SW480 (cell line): Measurements from ENCODE around the gene UBA5.
"Not testable (repeated sequence)": the region's sequence is repeated elsewhere in the genome, so short reads cannot be mapped to it uniquely, and the experiment has no call there.

Experiments
- DNase-seq: peaks from one replicate; pipeline ENCODE4 v3.0.0-alpha.2; 2016; ENCODE audit warnings: low spot score

UBA5 gene

GRCh38 chr3:132660052-132660810 lies at the start of gene UBA5:
Gene UBA5, plus strand, starts transcription at chr3:132660329. Its CDS starts 209 bp downstream, at chr3:132660538.
- DNase-seq: peak; percentile 72

GRCh38 chr3:132615301-132615700 lies 44.8 kb upstream of the UBA5 start:
- DNase-seq: not testable (repeated sequence)

DNA sequence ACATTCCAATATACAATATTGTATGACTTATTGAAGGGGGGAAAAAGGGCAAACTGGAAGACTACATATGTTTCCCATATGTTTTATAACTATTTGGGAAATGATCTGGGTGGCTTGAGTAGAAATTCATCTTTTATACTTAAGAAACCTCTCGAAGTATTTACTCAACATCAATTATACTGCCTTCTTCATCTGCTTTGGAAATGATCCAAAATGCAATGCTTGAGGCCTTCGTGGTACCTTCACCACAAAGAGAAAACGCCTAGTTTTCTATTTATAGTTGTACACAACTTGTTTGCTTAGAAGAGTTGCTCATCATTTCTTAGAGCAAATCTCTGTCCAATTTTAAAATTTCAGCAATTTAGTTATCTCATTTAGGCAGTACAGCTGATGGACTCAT lies 44.2 kb upstream of the UBA5 start:
- DNase-seq: no peak

DNA sequence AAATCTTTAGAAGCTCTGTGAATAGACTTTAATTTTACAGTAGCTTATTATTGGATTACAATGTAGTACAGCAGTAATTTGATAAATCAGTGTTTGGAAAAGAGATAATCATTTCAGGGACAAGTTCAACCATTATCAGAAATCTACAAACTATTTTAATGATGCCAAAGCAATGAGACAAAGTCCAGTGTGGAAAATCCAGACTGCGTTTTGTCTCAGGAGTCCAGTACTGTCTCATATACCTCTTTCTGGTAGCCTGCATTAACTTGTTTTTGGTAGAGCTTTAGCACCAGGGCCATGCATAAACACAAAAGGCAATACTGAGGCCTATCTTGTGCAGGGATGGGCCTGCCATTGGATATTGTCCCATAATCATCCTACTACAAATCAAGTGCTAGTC lies 43.3 kb upstream of the UBA5 start:
- no peak for DNase-seq

DNA sequence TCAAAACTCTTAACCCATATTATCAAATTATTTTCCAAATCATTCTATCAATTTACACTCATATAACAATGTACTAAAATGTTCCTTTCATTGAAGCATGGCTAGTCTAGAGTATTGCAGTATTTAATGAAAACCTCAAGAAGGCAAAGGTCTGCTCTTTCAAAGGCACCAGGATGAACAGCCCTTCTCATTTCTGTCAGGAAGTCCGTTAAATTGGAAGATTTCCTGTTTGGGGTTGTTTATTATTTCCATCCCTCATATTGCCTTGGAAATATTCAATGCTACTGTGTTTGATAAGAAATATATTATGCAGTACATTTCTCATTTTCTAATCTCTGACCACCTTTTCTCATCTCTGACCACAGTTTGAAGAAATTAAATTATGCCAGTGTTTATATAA lies 38.0 kb upstream of the UBA5 start:
- no peak for DNase-seq

- DNase-seq: no peak
These were observed 37.4 kb upstream of the UBA5 start for GRCh38 chr3:132622761-132623160.

DNA sequence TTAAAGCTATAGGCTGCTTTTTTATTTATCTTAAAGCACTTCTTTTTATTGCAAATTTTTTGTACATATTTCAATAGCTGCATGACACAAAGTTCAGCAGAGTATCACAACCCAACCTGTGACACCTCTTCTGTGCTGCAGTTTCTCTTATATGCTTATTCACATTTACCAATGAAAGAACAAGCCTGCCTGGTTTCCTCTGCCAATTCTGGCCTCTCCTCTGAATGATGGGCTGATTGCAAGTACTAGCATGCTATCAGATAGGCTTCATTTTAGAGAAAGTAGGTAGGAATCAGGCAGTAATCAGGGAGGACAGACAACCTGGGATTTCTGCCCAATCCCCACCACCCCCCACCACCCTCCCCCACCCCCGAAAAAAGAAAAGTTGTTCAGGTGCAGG lies 36.5 kb upstream of the UBA5 start:
- DNase-seq: no peak

DNA sequence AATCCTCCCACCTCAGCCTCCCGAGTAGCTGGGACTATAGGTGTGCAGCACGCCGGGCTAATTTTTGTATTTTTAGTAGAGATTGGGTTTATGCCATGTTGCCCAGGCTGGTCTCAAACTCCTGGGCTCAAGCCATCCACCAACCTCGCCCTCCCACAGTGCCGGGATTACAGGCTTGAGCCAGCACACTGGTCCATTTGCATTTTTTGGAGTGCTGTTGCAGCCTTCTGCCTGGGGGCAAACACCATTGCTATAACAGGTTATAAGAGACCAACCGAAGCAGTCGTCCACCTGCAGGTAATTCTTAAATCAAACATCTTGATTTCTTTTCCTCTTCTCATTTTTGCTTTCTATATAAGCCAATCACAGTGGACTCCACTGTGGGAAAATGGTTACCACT lies 35.3 kb upstream of the UBA5 start:
- no peak for DNase-seq

DNA sequence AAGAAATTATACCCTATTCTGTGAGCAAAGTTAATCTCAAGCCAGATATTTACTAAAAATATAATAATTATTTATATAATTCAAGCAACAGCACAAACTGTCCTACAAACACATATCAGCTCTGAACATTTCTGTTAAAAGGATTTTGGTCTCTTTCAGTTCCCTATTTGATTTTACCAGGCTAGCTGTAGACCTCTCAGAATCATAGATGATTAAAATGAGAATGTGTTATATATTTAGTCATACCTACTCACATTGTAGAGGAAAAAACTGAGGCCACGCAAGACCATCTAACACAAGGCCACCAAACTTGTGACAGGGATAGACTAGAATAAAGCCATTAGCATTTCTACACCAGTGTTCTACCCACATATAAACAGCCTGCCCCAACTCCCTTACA lies 34.5 kb upstream of the UBA5 start:
- DNase-seq: no peak

DNA sequence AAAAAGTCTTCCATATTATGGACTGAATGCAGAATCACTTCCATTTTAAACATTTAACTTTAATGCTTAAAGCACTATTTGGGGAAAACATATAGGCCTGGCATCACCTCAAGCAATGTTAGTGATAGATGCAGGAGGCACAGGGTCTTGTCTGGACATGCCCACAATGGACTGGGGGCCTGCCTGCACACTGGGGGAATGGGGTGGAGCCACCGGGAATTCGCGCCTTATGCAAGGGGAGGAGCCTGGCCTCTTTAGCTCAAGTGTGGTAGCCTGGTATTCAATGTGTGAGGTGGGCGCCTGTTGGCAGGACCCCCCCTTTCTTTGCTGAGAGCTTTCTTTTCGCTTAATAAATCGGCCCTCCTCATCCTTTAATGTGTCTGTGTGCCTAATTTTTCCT lies 33.2 kb upstream of the UBA5 start:
- no peak for DNase-seq

DNA sequence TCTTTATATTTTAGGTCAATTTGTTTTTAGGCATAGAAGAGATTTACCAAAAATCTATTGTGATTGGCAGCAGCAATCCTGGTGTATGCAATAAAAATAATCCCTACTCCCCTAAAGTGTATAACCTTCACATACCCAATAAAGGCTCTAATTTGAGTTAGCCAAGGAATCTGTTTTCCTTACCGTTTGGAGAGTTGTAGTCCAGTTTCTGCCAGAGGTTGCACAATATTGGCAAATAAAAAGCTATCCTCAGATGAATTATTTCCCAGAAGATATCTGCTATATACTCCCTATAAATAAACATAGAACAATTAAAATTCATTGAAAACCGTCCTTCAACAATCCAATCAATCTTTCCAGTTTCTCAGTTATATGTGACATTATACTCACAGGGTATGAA lies 32.0 kb upstream of the UBA5 start:
- no peak for DNase-seq

DNA sequence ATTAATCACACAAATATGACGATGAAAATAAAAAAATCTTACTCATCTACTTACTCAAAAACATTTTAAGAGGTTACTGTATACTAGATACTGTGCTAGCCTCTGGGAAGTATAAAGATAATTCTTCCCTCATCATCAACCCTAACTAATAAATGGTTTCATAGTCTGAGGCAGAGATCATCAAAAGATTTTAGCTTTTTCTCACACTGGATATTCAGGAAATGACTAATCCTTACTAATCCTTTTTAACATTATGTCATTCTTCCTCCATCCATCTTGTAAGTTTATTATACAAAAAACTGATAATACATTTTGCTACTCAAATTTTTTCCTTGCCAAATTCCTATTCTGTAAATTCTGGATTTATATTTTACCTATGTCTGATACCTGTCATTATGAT lies 30.2 kb upstream of the UBA5 start:
- DNase-seq: peak; percentile 7

GRCh38 chr3:132630612-132631011 lies 29.5 kb upstream of the UBA5 start:
- no peak for DNase-seq

DNA sequence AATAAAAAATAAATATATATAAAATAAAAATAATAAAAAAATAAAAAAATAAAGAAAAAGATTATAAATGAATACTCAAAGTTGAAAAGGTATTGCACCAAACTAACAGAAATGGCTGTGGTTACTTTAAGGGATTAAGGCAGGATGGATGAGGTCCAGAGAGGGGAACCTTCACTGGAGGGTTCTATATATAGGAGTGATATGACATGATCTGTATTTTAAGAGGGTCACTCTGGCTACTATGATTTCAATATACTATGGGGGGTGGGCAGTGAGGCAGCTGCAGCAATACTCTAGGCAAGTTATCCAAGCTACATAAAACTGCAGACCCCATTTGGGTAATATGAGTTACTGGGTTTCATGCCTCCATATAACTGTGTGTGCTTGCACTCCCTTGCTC lies 25.1 kb upstream of the UBA5 start:
- no peak for DNase-seq

- no peak for DNase-seq
These were observed 22.5 kb upstream of the UBA5 start for GRCh38 chr3:132637590-132637989.

DNA sequence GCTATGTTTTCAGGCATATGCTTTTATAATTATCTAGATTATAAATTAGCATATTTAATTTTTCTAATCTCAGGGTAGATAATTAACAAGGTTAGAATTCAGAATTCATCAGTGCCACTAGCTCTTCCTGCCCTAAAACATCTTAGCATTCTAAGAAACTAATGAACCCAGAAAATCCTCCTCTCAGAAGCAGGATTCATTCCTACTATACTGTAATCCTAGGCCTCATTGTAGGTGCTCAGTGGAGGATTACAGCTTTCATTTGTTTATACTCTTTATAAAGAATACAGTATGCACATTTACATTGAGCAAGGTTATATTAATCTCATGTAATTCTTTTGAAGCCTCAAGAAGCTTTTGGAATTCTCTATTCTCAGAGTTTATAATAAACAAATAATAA lies 21.4 kb upstream of the UBA5 start:
- no peak for DNase-seq

- DNase-seq: not testable (repeated sequence)
These were observed 18.7 kb upstream of the UBA5 start for GRCh38 chr3:132641427-132641826.

- peak; percentile 62 for DNase-seq
These were observed 18.1 kb upstream of the UBA5 start for GRCh38 chr3:132641837-132642538.

DNA sequence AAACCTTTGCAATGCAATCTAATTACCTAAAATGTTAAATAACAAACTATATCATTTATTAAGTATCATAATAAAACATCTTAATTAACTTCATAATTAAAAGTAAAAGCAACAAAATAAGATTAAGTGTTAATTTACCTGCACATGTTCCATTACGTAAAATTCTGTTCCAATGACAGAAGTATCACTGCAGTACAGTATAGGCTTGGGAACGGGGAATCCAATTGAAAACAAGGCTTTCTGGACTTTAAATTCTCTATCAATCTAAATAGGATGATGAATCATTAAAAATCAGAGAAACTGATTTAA lies 17.6 kb upstream of the UBA5 start:
- DNase-seq: no peak

GRCh38 chr3:132643366-132643765 lies 16.8 kb upstream of the UBA5 start:
- DNase-seq: no peak

- DNase-seq: no peak
These were observed 15.1 kb upstream of the UBA5 start for GRCh38 chr3:132645058-132645457.

DNA sequence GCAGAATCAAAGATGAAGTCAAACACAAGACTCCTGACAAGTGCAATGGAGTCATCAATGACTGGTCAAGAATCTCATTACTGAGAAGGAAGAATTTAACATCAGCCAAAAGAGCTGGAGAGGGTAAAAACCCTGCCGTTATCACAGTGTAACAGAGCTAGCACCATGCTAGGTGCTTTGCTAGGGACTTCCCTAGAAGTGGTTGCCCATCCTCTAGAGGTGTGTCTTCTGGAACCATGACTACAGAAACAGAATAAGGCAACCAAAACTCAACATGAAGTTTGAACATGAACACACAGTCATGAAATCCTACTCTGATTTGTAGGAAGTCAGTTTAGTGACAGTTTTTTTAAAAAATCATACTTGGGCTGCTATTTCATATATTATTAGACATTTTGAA lies 10.0 kb upstream of the UBA5 start:
- DNase-seq: no peak

- no peak for DNase-seq
These were observed 7.4 kb upstream of the UBA5 start for GRCh38 chr3:132652640-132653270.

DNA sequence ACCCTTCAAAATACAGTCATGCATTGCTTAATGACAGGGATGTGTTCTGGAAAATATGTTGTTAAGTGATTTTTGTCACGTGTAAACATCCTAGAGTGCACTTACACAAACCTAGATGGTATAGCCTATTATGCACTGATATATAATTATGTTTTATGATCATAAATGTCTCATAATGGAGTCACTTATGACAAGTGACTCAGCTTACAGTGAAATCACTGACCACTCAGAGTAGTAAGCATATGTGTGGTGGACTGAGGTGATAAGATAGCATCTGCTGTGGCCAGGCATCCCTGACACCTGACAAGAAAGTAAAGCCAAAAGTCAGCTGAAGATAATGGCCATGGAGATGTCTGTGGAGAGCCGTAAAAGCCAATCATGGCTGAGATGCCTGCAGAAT lies 5.9 kb upstream of the UBA5 start:
- DNase-seq: no peak
